Suppressor macrophage (primary cell): Measurements from ENCODE around the gene CRKL.
"Not testable (repeated sequence)": the region's sequence is repeated elsewhere in the genome, so short reads cannot be mapped to it uniquely, and the experiment has no call there.

ENCODE experiments used
- DNase-seq, 4 experiments: peaks; one replicate each; pipeline ENCODE4 v3.0.0-alpha.2; 2020 to 2022

CRKL gene

DNA sequence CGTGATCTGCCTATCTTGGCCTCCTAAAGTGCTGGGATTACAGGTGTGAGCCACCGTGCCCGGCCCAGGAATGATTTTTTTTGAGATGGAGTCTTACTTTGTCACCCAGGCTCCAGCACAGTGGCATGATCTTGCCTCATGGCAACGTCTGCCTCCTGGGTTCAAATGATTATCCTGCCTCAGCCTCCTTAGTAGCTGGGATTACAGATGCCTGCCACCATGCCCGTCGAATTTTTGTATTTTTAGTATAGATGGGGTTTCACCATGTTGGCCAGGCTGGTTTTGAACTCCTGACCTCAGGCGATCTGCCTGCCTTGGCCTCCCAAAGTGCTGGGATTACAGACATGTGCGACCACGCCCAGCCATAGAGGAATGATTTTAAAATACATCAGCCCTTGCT lies 17.8 kb downstream of the CRKL start:
- not testable (repeated sequence) for DNase-seq

DNA sequence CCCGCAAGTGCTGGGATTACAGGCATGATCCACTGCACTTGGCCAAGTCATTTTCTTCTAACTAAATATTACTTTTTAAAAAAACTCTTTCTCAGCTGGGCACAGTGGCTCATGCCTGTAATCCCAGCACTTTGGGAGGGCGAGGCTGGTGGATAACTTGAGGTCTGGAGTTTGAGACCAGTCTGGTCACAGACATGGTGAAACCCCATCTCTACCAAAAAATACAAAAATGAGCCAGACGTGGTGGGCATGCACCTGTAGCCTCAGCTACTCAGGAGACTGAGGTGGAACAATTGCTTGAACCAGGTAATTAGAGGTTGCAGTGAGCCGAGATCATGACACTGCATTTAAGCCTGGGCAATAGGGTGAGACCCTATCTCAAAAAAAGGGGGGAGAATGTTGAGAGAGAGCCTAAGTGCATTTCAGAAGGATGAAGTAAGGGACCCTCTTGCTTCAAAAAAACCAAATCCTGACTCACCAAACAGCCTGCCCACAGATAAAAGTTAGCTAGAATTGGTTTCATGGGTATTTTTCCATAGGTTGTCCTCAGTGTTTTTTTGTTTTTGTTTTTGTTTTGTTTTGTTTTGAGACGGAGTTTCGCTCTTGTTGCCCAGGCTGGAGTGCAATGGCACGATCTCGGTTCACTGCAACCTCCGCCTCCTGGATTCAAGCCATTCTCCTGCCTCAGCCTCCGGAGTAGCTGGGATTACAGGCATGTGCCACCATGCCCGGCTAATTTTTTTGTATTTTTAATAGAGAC lies 18.8 kb downstream of the CRKL start:
- DNase-seq = not testable (repeated sequence)

DNA sequence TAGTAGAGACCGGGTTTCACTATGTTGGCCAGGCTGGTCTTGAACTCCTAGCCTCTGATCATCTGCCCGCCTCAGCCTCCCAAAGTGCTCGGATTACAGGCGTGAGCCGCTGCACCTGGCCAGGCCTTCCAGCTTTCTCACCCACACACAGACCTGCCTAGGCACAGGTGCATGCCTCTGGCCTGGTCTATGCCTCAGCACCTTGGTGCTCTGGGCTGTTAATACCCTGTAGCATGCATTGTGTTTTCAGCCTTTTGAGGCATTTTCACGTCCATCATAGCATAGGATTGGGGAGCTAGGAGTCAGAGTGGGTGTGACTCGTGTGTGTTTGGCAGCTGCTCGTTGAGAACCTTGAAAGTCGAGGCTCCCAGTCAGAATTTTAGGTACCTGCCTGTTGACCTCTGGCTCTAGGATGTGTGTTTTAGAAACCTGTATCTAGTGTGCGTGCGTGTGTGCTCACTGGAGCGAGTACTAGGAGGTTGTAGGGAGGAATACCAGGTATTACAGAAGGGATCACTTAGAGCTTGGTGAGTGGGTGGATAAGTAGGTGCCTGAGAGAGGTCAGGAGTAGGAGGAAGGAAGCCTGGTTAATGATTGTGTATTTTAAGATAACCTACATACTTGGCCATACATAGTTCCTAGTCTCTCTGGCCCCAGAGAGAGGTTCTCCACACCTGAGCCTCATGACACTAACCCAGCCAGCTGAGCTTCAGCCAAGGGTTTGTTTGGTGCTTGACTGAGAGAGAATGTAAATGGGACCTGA lies 20.0 kb downstream of the CRKL start:
- no peak for DNase-seq

DNA sequence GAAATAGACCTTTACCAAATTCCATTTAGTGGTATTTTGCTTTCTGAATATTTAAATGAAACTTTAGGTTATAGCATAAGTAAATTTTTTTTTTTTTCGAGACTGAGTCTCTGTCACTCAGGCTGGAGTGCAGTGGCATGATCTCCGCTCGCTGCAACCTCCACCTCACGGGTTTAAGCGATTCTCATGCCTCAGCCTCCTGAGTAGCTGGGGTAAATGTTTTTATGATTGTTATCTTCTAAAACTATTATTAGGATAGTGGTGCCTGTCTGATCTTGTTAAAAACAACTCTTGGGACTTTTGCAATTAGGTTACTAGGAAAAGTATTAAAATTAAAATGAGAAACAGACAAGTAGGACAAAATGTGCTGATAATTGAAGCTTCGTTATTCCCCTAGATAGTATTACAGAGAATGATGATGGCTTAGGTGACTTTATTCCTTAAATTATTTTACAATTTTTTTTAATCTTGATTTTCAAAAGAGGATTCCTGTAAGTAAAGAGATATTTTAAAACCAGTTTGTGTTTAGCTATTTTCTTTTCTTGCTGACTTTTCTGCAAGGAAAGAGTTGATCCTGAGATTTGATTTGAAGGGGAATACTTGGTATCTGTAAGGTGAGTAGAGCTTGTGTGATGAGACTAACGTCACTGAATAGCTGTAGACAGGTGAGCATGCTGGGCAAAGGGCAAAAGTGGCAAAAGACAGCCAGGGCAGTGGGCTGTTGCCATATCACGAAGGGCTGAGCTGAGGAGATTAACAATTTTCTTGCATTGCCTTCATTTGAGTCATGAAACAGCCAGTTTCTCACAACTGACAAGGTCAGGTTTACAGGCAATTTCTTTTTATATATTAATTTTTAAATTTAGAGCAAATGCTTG lies 20.8 kb downstream of the CRKL start:
- DNase-seq = no peak

DNA sequence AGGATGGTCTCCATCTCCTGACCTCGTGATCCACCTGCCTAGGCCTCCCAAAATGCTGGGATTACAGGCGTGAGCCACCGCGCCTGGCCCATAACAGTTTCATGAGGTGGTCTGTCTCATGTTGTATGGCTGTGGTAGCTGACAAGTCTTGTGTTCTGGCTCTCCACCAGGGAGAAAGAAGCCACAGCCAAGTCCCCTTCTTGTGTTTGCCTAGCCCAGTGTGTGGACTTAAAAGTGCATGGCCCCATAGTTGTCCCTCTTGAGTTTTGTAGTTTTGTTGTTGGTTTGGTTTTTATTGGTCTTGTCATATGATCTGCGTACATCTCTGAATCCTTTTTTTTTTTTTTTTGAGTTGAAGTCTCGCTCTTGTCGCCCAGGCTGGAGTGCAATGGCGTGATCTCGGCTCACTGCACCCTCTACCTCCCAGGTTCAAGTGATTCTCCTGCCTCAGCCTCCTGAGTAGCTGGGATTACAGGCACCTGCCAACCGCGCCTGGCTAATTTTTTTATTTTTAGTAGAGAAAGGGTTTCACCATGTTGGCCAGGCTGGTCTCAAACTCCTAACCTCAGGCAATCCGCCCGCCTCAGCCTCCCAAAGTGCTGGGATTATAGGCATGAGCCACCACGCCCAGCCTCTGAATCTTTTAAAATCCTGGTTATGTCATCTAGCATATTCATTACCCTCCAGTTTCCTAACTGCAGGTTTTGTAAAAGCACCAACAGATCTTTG lies 22.4 kb downstream of the CRKL start:
- not testable (repeated sequence) for DNase-seq

DNA sequence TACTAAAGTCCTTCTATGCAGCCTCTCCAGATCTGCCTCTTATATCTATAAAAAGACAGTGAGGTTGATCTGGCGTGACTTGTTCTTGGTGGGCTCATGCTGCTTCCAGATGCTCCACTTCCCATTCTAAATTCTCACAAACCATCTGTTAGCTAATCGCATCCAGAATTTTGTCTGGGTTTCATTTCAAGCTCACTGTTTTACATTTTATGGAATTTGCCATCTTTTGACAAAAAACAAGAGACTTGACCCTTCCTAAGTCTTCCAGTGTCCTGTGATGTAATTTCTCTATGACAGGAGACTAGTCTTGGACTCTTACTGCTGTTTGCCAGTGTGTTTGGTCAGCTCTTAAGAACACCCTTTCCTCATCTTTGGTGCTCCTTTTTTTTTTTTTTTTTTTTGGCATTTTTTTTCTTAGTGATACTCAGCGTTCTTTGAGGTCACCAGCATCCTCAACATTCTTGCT lies 23.0 kb downstream of the CRKL start:
- no peak for DNase-seq

DNA sequence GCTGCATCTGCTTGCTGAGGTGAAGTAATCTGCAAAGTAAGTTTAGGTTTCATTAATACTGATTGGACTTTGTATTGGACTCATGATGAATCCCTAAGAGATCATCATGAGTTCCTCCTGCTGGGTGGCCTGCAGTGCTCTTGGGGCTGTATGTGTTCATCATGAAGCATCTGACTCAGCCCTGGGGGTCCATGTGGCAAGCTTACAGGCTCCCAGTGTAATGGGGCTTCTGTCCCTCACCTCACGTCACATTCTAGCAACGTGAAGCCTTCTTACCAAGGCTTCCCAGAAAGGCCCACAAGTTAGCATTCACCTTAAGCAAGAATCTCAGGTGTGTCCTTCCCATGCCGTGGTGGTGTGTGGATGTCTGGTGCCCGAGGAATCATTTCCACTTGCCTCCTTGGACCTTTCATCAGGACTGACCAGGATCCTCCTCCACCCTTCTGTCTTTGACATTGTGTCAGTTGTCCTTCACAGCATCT lies 23.7 kb downstream of the CRKL start:
- DNase-seq = no peak

DNA sequence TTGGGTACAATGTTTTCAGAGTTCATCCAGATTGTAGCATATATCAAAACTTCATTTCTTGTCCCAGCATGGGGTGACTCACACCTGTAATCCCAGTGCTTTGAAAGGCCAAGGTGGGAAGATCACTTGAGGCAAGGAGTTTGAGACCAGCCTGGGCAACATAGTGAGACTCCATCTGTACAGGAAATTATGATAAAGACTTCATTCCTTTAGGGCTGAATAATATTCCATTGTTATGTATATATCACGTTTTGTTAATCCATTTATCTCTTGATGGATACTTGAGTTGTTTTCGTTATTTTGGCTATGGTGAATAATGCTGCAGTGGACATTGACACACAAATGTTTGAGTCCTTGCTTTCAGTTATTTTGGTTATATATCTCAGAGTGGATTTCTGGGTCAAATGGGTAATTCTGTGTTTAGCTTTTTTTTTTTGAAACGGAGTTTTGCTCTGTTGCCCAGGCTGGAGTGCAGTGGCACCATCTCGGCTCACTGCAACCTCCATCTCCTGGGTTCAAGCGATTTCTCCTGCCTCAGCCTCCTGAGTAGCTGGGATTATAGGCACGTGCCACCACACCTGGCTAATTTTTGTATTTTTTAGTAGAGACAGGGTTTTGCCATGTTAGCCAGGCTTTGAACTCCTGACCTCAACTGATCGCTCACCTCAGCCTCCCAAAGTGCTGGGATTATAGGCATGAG lies 25.1 kb downstream of the CRKL start:
- DNase-seq = not testable (repeated sequence)

DNA sequence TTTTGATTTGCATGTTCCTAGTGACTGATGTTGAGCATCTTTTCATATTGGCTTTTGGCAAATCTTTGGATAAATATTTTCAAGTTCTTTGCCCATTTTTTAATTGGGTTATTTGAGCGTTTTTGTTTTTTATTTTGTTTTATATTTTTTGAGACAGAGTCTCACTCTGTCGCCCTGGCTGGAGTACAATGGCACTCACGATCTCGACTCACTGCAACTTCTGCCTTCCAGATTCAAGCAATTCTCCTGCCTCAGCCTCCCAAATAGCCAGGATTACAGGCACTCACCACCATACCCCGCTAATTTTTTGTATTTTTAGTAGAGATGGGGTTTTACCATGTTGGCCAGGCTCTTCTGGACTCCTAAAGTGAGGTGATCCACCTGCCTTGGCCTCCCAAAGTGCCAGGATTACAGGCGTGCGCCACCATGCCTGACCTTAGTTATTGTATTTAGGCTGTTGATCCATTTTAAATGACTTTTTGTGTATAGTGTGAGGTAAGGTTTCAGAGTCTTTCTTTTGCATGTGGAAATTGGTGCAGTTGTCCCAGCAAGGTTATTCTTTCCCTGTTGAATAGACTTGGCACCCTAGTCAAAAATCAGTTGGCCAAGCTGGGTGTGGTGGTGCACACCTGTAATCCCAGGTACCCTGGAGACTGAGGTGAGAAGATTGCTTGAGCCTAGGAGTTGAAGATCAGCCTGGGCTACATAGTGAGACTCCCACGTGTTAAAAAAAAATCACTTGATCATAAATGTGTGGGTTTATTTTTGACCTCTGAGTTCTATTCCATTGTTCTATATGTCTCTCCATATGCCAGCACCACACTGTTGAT lies 26.1 kb downstream of the CRKL start:
- no peak for DNase-seq

DNA sequence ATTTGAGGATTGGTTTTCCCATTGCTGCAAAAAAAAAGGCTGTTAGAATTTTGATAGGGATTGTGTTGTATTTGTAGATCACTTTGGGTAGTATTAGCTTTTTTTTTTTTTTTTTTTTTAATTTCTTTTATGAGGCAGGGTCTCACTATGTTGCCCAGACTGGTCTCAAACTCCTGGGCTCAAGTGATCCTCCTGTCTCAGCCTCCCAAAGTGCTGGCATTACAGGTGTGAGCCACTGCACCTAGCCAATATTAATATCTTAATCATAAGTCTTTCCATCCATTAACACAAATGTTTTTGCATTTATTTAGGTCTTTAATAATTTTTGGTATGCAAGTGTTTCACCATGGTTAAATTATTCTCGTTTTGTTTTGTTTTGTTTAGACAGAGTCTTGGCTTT lies 26.8 kb downstream of the CRKL start:
- no peak for DNase-seq

DNA sequence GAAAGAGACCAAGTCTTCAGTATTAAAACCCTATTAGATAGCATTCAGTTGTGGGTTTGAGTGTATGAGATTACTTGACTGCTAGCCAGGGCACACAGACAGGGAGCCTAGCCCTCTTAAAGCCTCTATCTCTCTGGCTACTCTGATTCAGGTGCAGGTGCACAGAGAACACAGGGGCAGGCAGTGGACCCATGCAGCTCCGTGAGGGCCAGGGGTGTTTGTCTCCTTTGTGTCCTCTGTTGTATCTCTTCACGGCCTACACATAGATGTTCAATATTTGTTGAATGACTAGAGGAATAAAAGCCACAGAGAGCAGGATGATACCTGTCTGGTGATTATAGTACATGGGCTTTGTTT lies 28.3 kb downstream of the CRKL start:
- no peak for DNase-seq

DNA sequence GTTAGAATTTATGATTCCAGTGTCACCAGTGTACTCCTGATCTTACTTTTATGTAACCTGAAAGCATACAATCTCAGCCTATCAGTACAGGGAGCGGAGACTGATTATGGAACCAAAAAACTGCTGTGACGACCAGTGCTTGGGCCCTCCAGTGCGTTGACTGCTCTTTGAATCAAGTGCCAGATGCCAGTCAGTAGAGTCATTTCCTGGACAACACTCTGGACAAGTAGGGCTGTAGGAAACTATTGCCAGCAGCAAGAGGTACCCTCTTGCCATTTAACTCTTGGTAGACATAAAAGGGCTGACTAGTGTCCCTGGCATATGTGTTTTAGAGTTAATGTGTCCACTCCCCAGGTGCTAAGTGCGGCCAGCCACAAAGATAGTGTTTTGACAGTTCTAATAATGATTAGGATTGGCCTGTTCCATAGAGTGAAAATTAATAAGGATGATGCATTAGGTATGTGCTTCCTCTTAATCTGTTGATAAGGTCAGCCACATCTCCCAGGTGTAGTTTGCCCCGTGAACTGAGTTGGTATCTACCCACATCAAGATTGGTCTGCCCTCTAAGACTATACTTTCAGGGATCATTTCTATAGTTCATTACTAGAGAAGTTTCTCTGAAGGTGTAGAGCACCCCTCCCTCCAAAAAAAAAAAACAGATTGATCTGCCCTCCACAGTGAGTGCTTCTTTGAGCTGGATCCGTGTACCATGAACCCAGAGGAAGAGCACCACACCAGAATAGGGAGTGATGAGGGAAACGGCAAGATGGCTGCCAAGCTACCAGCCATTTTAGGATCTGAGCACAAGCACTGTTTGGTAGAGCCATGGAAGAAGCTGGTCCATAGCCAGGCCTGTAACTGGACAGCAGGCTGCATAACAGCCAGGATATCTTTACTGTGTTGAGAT lies 29.1 kb downstream of the CRKL start:
- DNase-seq = no peak

DNA sequence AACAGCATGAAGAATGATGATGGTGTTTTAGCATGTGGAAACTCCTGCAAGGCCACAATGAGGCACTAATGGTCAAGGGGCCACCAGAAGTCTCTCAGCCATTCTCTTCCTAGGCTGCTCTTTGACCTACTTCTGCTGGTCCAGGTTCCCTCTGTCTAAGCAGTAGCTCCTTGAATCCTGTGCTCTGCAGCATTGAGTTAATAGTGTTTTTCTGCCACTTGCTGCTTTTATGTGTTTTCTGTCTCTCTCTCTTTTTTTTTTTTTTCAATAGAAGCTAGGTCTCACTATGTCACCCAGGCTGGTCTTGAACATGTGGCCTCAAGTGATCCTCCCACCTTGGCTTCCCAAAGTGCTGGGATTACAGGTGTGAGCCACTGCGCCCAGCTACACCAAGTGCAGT lies 29.8 kb downstream of the CRKL start:
- DNase-seq = no peak

DNA sequence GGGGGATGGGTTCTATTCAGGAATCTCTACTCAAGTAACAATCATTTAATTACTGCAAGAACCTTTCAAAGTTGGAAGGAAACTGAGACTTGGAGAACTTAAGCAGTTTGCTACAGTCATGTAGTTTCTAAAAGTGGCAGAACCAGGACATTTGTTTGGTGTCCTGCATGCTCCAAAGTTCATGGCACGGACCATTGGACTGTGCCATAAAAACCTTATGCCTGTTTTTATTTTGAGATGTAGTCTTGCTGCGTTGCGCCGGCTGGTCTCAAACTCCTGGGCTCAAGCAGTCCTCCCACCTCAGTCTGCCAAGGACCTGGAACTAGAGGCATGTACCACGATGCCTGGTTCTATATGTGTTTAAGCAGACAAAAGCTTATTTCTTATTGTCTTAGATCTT lies 31.2 kb downstream of the CRKL start:
- no peak for DNase-seq

DNA sequence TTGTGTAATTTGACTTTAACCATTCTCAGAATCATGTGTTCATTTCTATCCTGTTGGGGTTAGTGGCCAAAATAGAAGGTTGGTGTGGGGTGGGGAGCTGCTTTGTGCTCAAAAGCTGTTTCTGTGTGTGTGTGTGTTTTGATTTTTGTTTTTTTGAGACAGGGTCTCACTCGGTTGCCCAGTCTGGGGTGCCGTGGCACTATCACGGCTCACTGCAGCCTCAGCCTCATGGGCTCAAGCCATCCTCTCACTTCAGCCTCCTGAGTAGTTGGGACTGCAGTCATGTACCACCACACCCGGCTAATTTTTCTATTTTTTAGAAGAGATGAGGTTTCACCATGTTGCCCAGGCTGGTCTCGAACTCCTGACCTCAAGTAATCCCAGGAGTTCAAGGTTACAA lies 31.8 kb downstream of the CRKL start:
- no peak for DNase-seq

DNA sequence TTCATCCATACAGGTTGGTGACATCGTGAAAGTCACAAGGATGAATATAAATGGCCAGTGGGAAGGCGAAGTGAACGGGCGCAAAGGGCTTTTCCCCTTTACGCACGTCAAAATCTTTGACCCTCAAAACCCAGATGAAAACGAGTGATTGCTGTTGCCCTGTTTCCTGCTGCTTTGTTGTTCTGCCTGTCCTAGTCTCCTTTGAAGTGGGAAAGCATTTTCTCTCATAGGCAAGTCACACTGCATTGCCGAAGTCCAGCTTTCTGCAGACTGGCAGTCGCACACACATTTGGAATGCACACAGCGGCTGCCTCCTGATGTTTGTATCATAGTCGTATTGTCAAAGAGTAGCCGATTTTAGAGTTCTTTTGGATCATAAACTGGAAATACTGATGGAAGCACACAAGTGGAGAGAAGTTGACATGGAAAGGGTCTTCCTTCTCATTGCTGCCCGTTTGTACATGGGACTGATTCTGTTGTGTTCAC lies 32.5 kb downstream of the CRKL start:
- DNase-seq = no peak

DNA sequence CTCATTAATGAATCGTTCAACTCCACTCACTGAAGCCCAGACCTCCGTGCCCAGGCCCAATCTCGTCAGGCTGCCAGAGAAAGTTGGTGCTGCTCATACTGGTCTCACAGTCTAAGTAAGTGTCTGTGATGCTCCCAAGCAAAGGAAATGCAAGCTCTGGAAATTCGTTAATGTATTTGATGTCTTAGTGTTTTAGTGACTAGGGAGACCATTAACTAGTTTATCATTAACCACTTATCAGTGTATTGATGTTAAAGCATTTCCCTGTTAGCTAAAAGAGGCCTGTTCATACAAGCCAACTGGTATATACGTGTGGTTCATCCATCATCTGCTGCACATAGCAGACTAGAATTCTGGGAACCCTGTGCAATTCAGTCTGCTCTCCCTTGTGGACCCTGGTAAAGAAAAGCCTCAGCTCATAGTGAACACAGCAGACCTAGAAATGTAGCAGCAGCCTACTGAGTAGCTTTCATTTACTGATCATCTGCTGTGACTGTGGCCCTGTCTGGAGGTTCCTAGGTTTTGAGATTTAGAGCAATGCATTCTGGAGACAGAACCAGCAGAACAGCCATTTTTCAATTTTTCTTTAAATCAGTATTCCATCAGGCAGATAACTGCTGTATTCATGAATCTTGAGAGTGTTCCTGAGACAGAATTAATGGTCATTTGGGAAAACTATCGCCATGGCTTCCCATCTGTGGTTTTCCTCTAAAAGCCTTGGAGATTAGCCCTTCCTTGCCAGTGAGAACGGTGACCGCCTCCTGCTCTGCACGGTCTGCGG lies 34.1 kb downstream of the CRKL start:
- DNase-seq = no peak

DNA sequence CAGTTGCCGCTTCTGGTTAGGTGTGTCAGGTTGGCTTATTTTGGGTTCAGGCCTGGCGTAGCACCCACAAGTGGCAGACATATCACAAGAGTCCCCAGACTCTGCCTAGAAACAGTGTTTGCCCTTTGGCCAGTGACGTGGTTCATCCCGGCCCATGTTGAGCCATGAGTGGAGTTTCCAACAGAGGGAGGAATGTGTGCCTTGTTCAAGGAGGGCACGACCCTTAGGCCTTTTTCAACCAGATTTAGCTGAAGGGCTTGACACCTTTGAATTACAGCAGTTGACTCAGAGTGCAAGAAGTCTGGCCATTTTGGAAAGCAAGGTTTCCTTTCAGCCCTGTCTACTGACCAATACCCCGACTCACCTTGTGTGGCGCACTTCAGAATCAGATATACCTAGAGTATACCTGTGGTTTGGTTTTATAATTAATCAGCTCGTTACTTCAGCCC lies 34.7 kb downstream of the CRKL start:
- no peak for DNase-seq
